HPDE6-E6E7 (cell line): Measurements from ENCODE around the gene WASF3.
A peak's percentile ranks its signal among the peaks of the same experiment; 100 is the strongest.

ENCODE experiments used
- DNase-seq: peaks from one replicate; pipeline ENCODE4 v3.0.0; 2011; ENCODE audit warnings: missing footprints; ENCODE audit errors: extremely low spot score

The WASF3 gene

DNA sequence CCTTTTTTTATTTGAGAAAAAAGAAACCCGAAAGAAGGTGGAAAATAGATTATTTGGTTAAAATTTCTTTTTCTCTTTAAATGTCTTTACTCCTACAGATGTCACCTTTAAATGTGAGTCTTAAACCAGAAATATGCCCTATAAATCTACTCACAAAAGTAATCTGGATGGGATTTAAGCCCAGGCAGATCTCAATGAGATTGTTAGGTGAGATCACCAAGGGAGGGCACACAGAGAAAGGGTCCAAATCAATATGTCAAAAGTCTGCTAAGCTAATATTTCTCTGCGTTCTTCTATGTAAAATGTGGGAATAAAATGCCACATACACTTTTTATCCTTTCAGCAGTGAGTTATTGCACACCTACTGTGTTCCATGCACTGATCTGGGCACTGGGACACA, 32.9 kb downstream of the WASF3 start:
- DNase-seq, result no peak

DNA sequence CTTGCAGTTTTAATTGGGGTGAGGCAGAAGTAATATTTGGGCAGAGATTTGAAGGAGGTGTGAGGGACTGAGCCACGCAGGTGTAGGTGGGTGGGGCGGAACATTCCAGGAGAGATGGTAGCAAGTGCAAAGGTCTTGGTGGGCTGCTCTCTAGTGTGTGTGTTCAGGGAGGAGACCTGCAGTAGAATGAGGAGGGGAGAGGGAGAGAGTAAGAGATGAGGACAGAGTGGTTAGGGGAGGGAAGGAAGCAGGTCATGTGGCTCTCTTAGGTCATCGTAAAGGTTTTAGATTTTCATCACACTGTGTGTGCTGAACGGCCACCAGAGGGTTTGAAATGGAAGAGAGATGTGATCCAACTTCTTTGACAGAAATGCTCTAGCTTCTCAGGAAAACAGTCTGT, 33.5 kb downstream of the WASF3 start:
- no peak for DNase-seq

DNA sequence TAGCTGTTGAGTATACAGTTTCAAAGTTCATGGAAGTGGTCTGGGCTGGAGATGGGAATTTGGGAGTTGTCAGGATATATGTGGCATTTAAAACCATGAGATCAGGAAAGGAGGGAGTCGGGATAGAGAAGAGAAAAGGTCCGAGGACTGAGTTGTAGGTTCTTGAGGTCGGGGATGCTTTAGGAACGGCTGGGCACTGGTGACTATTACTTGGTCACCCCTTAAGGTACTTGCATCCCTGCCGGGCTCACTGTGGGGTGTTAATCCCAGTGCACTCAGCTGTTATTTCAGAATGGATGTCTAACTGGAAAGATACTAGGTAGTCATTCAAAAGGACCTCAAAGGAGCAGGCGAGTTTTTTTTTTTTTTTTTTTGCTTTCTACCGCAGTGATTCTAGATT, 34.2 kb downstream of the WASF3 start:
- DNase-seq, result no peak

DNA sequence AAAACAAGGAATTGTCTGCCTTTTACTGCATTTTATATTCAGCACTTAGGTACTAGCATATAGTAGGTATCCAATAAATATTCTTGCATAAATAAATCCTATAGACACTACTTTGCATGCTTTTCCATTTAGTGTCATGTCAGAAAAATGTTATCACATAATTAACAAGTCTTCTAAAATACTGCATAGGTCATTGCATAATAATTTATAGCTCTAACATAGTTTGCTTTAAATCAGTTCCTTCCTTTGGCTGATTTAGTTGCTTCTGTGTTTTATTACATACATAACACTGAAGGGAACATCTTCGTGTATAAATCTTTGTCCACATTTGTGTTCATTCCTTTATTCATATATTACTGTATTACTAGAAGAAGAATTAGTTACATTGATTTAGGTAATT, 36.2 kb downstream of the WASF3 start:
- no peak for DNase-seq

DNA sequence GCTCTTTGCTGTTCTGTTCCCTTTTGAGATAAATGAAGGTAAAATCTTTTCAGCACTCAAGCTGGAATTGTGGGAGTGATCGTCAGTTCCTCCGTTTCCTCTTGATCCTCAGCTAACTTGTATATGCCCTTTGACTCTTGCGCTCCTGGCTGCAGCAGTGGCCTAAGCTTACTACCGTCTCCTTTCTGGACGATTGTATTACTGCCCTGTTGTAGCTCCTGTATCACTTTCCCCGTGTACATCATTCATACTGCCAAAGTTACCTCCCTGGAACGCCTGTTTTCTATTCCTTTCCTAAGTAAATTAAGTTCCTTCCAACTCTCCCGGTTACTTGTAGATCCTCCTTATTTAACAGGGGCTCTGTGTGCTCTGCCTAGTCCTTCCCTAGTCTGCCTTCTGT, 36.9 kb downstream of the WASF3 start:
- no peak for DNase-seq

DNA sequence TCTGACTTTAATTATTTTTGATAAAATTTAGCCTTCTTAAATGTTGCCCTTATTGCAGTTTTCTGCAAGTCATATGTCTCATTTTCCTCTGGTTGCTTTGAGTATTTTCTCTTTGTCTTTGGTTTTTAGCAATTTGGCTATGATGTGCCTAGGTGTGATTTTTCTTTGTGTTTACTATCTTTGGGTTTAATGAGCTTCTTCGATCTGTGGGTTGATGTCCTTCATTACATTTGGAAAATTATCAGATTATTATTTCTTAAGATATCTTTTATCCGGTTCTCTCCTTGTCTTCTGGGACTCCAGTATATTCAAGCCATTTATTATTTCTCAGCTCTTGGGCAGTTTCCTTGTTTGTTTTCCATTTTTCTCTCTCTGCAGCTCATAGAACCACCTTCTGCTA, 39.0 kb downstream of the WASF3 start:
- no peak for DNase-seq

DNA sequence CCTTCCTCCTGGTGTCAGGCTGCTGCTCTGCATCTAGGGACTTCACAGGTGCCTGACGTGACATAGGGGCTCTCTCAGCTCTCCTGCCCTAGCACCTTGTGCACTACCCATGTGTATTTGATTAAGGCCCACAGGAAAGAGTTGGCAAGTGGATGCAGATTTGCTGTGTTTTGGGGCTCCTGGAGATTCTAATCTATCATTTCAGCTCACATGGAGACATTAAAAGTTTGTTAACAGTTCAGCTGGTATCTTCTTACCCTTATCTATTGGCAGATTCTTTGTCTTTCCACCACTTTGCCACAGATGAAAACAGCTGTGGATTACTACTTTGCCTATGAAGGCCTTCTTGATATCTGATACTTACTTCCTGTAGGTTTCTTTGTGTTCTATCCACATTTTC, 41.9 kb downstream of the WASF3 start:
- no peak for DNase-seq

DNA sequence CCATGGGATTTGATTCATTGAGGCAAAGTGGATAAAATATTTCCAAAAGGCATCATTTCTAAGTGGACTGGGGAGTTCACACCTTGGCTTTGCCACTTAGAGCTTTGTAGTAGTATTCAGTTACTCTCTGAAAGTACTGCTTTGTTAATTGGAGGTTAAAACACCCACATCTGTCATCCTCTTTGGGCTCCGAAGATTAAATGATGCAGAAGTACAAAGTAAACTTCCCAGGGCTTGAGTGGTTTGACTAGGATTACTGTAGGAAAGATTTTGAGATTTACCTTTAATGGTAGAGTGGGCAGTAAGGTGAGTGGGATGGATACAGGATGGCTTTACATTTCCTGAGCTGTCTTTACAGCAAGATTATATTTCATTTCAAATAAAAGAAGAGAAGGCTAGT, 42.4 kb downstream of the WASF3 start:
- no peak for DNase-seq

DNA sequence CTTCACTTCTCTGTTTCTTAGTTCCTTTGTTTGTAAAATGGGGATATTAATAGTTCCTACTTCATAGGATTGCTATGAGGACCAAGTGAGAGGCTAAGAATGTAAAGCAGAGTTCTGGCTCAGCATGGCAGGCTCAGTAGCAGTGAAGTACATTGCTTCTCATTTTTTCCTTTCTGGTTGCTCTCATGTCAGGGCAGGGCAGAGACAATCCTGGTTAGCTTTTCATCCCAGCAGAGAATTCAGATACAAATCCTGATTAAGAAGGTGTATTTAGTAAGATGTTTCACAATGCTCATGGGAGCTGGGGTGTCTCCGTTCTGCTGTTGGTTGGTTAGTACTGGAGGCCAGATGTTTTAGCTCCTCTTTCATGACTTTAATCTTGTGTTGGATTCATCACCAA, 42.9 kb downstream of the WASF3 start:
- DNase-seq, result no peak

DNA sequence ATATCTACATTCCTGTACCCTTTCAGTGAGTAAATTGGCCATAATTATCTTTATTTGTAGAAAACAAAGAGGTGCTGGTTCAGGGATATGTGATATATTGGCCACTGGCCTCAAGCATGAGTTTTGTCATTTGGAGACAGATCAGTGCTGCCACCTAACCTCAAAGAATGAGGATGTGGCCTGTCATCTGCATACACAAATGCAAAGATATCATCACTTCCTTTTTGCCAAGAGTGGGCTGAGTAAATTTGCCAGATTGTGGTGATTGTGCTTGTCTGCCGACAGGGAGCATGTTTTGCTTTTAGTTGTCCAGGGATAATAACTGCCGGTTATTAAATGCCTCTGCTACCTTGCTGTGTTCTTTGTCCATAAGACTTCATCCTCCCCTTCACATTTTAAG, 44.2 kb downstream of the WASF3 start:
- DNase-seq, result no peak

DNA sequence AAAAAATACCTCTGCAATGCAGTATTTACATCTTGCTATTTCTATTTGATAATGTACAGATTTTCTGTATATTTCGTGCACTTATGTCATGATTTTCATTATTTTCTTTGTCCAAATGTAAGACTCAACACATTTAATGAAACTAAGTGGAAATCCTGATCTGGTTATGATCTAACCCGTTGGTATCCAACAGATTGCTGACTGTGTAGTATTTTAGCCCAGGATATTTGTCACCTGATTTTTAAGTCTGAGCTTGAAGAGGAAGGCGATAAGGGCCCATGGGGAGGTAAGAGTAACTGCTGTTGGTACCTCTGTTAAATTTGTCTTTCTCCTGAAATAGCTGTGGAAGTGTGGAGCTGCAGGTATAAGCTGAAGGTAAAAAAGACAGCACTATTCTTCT, 45.3 kb downstream of the WASF3 start:
- DNase-seq, result no peak

DNA sequence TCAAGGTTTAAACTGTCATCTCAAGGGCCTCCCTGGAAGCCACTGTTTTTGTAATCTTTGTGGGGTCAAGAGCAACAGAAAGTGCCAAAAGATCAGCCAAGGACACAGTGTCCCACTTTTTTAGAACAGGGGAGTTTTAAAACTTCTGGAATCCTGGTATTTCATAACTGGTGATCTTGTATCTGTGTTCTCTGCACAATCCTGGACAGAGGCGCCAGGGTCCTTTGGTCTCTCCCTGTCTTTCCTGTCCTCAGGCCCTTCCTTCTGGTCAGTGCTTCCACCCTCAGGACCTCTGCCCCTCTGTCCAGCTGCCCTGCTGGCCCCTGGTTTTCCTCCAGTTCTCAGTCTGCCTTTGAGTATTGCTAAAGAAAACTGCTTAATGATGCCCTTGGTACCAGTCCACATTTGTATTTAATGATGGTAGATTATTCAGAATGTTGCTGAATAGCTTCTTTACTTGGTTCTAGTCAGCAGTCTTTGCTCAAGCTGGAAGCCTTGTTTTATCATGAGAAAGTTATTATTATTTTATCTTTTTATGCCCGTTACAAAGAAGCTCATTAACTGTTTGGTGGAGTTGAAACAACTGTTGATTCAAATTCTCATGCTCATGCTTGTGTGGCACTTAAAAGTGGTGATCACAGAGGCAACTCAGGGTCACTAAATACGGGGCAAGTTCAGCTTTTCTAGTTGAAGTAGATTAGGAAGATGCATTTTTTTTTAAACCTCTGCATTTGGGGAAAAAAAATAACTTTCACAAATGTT, 47.5 kb downstream of the WASF3 start:
- no peak for DNase-seq

DNA sequence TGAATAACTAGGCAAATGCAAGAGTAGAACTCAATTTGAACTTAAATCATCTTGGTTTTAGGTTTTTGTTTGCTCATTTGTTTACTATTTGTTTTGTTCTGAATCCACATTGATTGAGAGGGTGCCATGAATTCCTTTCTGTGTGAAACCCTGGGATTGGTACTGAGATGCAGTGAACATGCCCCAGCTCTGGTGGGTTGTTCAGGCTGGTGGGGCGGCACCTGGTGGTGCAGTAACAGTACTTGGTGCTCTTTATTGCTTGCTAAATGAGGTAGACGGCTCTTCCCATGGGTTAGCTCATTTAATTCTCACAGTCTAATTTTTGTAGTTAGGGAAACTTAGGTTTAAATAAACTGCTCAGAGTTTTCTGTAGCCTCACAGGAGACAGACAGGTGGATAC, 48.4 kb downstream of the WASF3 start:
- no peak for DNase-seq

DNA sequence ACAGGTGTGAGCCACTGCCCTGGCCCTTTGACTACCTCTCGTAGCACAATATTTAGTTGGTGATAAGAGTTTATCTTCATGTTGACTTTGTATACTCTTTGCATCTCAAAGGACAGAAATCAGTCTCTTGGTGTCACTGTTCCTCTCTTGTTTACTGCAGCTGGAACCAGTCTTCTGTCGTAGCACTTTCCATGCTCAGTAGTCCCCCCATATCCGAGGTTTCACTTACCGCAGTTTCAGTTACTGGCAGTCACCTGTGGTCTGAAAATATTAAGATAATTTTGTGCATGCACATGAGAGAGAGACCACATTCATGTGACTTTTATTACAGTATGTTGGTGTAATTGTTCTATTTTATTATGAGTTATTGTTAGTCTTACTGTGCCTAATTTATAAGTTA, 49.1 kb downstream of the WASF3 start:
- DNase-seq, result no peak

DNA sequence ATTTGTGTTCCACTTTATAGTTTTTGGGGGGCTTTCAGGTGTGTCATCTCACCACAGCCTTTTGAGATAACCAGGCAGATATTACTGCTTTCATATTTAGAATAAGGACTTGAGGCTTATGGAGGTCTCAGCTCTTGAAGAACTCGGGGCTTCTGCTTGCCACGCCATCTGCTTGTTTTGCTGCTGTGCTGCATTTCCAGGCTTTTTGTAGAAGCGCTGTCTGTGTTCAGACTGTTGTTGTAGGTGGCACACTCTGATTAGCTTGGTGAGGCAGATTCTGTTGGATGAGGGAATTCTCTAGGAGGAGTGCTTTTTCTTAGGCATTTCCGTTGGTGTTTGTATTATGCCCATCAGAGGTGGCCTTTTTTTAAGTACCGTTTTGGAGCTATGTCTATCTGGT, 57.2 kb downstream of the WASF3 start:
- no peak for DNase-seq

DNA sequence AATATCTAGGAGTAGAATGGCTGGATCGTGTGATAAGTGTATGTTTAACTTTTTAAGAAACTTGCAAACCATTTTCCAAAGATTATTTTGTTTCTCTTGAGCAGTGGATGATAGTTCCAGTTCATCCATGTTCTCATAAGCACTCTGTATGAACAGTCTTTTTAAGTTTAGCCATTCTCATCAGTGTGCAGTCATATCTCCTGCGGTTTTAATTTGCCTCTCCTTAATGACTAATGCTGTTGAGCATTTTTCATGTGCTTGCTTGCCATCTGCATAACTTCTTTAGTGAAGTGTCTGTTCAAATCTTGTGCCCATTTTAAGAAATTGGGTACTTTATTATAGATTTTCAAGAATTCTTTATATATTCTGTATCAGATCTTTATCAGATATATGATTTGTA, 58.6 kb downstream of the WASF3 start:
- peak; percentile 7 for DNase-seq

DNA sequence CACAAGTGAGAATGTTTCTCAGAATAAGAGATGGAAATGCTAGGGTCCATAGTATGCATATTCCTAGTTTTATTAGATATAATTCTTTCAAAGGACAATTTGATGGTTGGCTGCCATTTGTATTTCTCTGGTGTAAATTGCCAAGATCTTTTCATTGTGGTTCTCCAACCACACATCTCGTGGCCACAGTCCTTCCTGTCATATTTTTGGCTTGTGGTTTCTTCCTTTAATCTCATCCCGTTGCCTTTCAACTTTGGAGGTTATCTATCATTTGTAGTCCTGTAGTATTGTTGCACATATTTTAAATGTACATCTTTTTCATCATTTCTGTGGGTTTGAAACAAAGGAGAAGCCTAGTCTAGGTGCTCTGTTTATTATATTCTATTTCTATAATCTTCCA, 61.2 kb downstream of the WASF3 start:
- no peak for DNase-seq

DNA sequence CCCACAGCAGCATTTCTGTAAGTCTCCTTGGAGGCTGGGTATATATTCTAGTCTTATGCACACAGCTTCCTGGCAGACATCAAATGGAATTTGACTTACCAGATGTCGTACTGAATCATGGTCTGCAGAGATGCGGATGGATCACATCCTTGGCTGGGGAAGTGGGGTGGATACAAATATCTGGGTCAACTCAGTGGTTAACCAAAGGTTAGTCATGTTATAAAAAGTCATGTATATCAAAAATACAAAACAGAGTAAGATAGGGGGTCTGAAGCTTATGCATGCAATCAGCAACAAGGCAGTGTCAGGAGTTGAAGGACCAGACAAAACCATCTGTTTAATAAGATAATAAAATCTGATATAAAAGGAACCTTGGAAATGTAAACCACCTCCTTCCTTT, 61.9 kb downstream of the WASF3 start:
- no peak for DNase-seq

DNA sequence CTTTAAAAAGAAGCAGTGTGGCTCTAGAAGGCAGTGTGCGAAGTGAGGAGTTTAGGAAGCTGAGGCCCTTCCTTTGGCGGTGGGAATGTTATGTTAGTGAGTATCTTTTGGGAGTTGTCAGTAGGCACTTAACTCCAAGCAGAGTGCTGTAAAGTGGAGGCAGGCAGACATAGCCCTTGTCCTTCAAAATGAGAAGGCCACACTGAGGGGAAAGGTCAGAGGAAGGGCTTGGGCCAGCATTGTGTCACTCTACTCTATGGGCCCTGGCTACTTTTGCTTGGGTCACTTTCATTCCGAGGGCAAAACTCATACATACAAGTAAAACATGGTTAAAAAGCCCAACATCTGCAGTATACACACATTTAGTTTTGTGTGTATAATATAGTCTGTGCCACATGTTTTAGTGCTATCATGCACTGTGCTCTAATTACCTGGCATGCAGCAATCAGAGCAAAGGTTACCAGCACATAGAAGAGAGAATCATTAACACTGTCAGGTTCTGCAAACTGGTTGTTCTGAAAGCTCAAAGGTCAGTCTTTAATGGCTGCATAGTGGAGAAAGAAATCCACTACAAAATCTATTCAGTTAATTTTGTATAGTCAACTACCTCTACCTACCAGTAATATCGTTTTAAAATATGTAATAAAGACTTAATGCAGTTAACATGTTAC, 64.4 kb downstream of the WASF3 start:
- DNase-seq, result no peak

DNA sequence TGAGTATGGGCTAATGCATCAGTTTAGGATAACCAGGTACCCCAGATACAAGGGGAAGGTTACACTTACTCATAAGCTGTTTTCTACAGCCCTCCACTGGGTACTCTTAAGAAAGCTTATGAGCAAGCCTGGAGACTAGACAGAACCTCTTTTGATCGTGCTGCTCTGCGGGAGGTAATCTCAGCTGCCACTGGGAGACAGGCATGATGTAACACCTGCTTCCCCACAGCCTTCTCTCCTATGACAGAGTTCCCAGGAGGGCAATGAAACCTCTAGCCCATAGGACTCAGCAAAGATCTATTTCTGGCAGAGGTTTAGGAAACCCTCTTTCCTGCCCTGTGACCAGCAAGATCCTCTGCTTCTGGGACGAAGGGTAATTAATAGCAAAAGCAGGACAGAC, 65.6 kb downstream of the WASF3 start:
- DNase-seq, result no peak

DNA sequence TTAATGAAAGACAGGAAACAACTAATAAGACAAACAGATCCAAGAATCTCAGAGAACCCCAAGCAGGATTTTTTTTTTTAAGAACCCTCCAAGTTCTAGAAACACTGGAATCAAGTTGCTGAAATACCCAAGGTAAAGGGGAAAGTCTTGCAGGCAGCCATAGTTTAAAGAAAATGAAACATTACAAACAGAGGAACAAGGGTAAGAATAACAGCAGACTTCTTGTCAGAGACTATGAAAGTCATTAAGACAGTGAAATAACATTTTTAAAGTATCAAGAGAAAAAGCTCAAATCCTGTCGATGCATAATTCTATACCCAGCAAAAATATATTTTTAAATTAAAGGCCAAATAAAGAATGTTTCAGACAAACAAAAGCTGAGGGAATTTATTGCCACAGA, 67.1 kb downstream of the WASF3 start:
- DNase-seq, result no peak

DNA sequence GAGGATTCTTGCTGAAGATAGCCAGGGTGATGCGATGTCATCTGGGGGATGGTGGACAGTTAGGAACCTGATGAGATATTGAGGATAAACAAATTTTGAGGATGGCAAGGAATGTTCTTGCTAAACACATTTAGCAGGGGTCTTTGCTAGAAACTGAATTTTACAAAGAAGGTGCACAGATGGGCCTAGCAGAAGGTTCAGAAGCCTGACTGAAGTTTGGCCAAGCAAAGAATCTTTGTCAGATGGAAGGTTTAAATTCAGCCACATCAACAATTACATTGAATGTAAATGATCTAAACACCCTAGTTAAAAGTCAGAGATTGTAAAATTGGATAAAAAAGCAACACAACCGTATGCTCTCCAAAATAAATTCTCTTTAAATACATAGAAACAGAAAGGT, 68.8 kb downstream of the WASF3 start:
- DNase-seq, result no peak

DNA sequence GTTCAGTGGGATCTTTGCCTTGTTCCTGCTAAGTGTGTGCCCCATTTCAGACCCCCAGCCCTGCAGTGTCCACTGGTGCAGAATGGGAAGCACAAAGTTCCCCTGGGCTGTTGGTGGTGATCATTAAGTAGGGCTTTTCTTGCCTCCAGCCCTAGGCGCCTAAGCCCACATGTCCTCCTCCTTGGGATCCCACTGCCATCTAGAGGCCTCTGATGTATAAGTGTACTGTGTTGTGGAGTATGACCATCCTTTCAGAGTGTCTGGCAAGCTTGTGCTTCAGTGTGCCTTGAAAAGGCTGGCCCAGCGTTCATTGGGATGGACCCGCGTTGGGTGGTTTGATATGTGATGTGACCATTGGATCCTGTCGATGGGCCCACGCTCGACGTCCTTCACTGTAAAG, 71.2 kb downstream of the WASF3 start:
- no peak for DNase-seq
